Ishikawa (cell line): ENCODE data around the gene MRPS31.

ENCODE experiments used
- CEBPB ChIP-seq: IDR thresholded peaks from 2 replicates; pipeline ENCODE4 v1.6.1; 2012
- EGR1 ChIP-seq: IDR thresholded peaks from 2 replicates; pipeline ENCODE4 v1.6.1; 2012
- FOXM1 ChIP-seq: IDR thresholded peaks from 2 replicates; pipeline ENCODE4 v1.6.1; 2012; ENCODE audit warnings: low read depth, borderline replicate concordance
- ZBTB7A ChIP-seq: IDR thresholded peaks from 2 replicates; pipeline ENCODE4 v1.6.1; 2012; ENCODE audit warnings: low read depth

DNA sequence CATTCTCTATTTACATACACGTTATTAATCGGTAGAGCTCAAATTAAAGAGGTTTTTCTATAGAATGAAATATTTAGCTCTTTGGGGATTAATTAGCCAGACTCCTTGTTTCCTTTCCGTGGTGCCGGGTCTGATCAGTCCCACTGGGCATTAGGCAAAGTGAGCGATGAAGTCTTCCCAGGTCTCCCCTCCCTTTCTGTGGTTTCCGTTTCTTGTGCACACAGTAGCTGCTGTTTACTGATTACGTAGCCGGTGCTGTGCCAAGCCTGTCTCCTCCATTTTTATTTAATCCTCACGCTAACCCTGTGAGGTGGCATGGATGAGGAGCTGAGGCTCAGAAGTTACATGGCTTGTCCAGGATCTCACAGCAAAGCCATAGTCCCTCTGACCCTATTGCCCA lies 27.4 kb upstream of the MRPS31 start:
- TF ChIP-seq ZBTB7A = no peak
- no peak for TF ChIP-seq CEBPB
- no peak for TF ChIP-seq FOXM1
- no peak for TF ChIP-seq EGR1
